SU-DHL-6 (cell line): ENCODE results near the gene LIN7C.

Experiments
- H2AFZ ChIP-seq: fragments of 200-600 bp; sonication (generic); 2 replicates; pipeline ENCODE4 v1.6.1; 2014; ENCODE audit warnings: low read depth, mild to moderate bottlenecking, moderate library complexity, mixed read lengths, antibody characterized with exemption, low read length; ENCODE audit not compliant: severe bottlenecking
- H3F3A ChIP-seq: fragments of 200-600 bp; shearing (Covaris generic); 2 replicates; pipeline ENCODE4 v1.6.0; 2016; ENCODE audit warnings: antibody characterized with exemption, mild to moderate bottlenecking; ENCODE audit not compliant: insufficient read depth
- H3K27ac ChIP-seq: fragments of 200-600 bp; sonication (generic); 2 replicates; pipeline ENCODE4 v1.5.1; 2016; ENCODE audit warnings: low read depth, mild to moderate bottlenecking, low read length, moderate library complexity, mixed read lengths
- H3K27me3 ChIP-seq: fragments of 200-600 bp; sonication (generic), shearing (Covaris generic); 2 replicates; pipeline ENCODE4 v1.6.0; 2014; ENCODE audit warnings: mild to moderate bottlenecking, low read length
- H3K36me3 ChIP-seq: fragments of 200-600 bp; sonication (generic); 2 replicates; pipeline ENCODE4 v1.6.1; 2014; ENCODE audit warnings: mild to moderate bottlenecking, low read length, mixed read lengths
- H3K4me2 ChIP-seq: fragments of 300-600, 200-600 bp; shearing (Covaris generic), sonication (generic); 2 replicates; pipeline ENCODE4 v1.6.0; 2014; ENCODE audit warnings: low read length, low read depth, mild to moderate bottlenecking; ENCODE audit not compliant: poor library complexity, severe bottlenecking
- H3K4me3 ChIP-seq: fragments of 200-600 bp; sonication (generic); 2 replicates; pipeline ENCODE4 v1.5.1; 2014; ENCODE audit warnings: antibody characterized with exemption, low read length, mild to moderate bottlenecking, mixed read lengths; ENCODE audit not compliant: insufficient read depth, poor library complexity, severe bottlenecking
- H3K79me2 ChIP-seq: fragments of 200-600 bp; sonication (generic); 2 replicates; pipeline ENCODE4 v1.6.1; 2014; ENCODE audit warnings: mild to moderate bottlenecking, low read length, moderate library complexity; ENCODE audit not compliant: insufficient read depth
- H3K9ac ChIP-seq: fragments of 200-600 bp; sonication (generic); 2 replicates; pipeline ENCODE4 v1.7.0; 2014; ENCODE audit warnings: mild to moderate bottlenecking, low read length
- H3K9me2 ChIP-seq: fragments of 200-600 bp; sonication (generic); replicated peaks from 2 replicates; pipeline ENCODE4 v1.6.1; 2014; ENCODE audit warnings: low read length; ENCODE audit not compliant: insufficient read depth
- H3K9me3 ChIP-seq: fragments of 200-600 bp; sonication (generic); 2 replicates; pipeline ENCODE4 v1.6.1; 2014; ENCODE audit warnings: low read length, mixed read lengths; ENCODE audit not compliant: insufficient read depth
- H4K20me1 ChIP-seq: fragments of 200-600 bp; sonication (generic); 2 replicates; pipeline ENCODE4 v1.6.1; 2014; ENCODE audit warnings: low read depth, mild to moderate bottlenecking, antibody characterized with exemption, low read length, moderate library complexity, mixed read lengths
- CTCF ChIP-seq: fragments of 200-600 bp; sonication (generic); IDR thresholded peaks from one replicate; pipeline ENCODE4 v1.5.1; 2017; ENCODE audit warnings: antibody characterized with exemption, mild to moderate bottlenecking, low read length, moderate library complexity; ENCODE audit not compliant: insufficient read depth, poor library complexity, severe bottlenecking
- EZH2phosphoT487 ChIP-seq: fragments of 200-600 bp; sonication (generic), shearing (Covaris generic); conservative IDR thresholded peaks from 2 replicates; pipeline ENCODE4 v1.6.1; 2018; ENCODE audit warnings: mild to moderate bottlenecking, antibody characterized with exemption, low read length, moderate library complexity, mixed read lengths

LIN7C gene

DNA sequence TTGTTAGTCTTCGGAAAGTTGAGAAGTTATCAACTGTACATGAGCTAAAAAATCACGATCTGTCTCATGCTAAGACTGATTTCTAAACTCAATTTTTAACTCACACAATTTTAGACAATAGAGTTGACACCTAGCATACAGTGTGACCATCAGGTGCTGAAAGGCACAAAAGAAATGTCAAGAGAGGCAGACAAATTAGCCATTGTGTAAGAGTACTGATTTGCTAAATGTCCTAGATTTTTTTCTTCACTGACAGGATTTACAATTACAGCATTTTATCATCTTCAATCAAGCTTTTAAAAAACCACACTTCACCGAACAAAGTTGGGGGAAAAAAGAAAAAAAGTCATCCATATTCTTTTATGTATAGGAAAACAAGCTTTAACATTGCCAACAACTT is 40.9 kb downstream of the LIN7C start:
- no peak overlapping the region for H3K27ac ChIP-seq
- H3K36me3 ChIP-seq, result no peaks in the 10 kb centered on the region
- H3K4me3 ChIP-seq, result no peak overlapping the region
- H3K9me2 ChIP-seq, result no peaks in the 10 kb centered on the region
- H3F3A ChIP-seq, result no peaks in the 10 kb centered on the region
- H3K4me2 ChIP-seq, result no peak overlapping the region
- H3K27me3 ChIP-seq, result no peaks in the 10 kb centered on the region
- no peaks in the 10 kb centered on the region for H3K9me3 ChIP-seq
- no peak overlapping the region for H3K9ac ChIP-seq
- H4K20me1 ChIP-seq, result no peaks in the 10 kb centered on the region
- no peak overlapping the region for H2AFZ ChIP-seq
- H3K79me2 ChIP-seq, result no peaks in the 10 kb centered on the region
- no peak for TF ChIP-seq CTCF
- TF ChIP-seq EZH2phosphoT487, result no peak

GRCh38 chr11:27464909-27465308 is 41.7 kb downstream of the LIN7C start:
- H3K9ac ChIP-seq, result no peak overlapping the region
- H3K79me2 ChIP-seq, result no peaks in the 10 kb centered on the region
- no peak overlapping the region for H2AFZ ChIP-seq
- H3K27ac ChIP-seq, result no peak overlapping the region
- TF ChIP-seq CTCF (no peak), EZH2phosphoT487 (no peak)
- no peaks in the 10 kb centered on the region for H3K9me3 ChIP-seq
- no peaks in the 10 kb centered on the region for H3F3A ChIP-seq
- H3K36me3 ChIP-seq, result no peaks in the 10 kb centered on the region
- no peaks in the 10 kb centered on the region for H3K27me3 ChIP-seq
- no peak overlapping the region for H3K4me2 ChIP-seq
- H3K4me3 ChIP-seq, result no peak overlapping the region
- no peaks in the 10 kb centered on the region for H3K9me2 ChIP-seq
- H4K20me1 ChIP-seq, result no peaks in the 10 kb centered on the region

- H3K79me2 ChIP-seq, result no peaks in the 10 kb centered on the region
These were observed 42.3 kb downstream of the LIN7C start for GRCh38 chr11:27464289-27464696.

More at GRCh38 chr11:27464289-27464696, 42.3 kb downstream of the LIN7C start:
- H3F3A ChIP-seq, result no peaks in the 10 kb centered on the region
- no peak overlapping the region for H3K9ac ChIP-seq
- no peaks in the 10 kb centered on the region for H4K20me1 ChIP-seq
- no peaks in the 10 kb centered on the region for H3K9me3 ChIP-seq
- no peak overlapping the region for H3K4me2 ChIP-seq
- TF ChIP-seq EZH2phosphoT487 (no peak), CTCF (no peak)
- no peaks in the 10 kb centered on the region for H3K36me3 ChIP-seq
- H2AFZ ChIP-seq, result no peak overlapping the region
- H3K27me3 ChIP-seq, result no peaks in the 10 kb centered on the region
- H3K27ac ChIP-seq, result no peak overlapping the region
- no peaks in the 10 kb centered on the region for H3K9me2 ChIP-seq
- H3K4me3 ChIP-seq, result no peak overlapping the region
